PC-3 (cell line): ENCODE data around the gene UPK1A. TPM values are rescaled to one million over a fixed set of nuclear protein-coding genes. Genes with fewer than 3 reads are reported as not detected.
A peak's percentile ranks its signal among the peaks of the same experiment; 100 is the strongest.

Experiments
- ATAC-seq: fragments of 200-7000 bp; cut with Tn5 transposase; 2 replicates; pipeline ENCODE4 v1.9.1; 2020; ENCODE audit warnings: mild to moderate bottlenecking, moderate library complexity
- Bru-seq: library from RNA; stranded (reverse); fragments of 400-500 nt; gene quantifications from one replicate; lab custom pipeline; 2021; lab: Mats Ljungman, UMichigan
- BruChase-seq, 2 experiments: library from RNA; stranded (reverse); fragments of 400-500 nt; gene quantifications; one replicate each; lab custom pipeline; 2021; lab: Mats Ljungman, UMichigan
- BruUV-seq: library from RNA; stranded (reverse); fragments of 400-500 nt; replicated peaks from 2 replicates; lab custom pipeline; 2021; lab: Mats Ljungman, UMichigan
- CTCF ChIA-PET: fragments of 300-600 bp; sonication (Branson Sonifier 250); formaldehyde crosslinking; loops from one replicate; lab custom pipeline; 2022; ENCODE audit warnings: antibody characterized with exemption; lab: Charles Lee
- POLR2A ChIA-PET: fragments of 300-600 bp; sonication (Branson Sonifier 250); formaldehyde crosslinking; loops from one replicate; lab custom pipeline; 2022; ENCODE audit warnings: antibody characterized with exemption; ENCODE audit not compliant: unreplicated experiment; lab: Charles Lee
- DNase-seq: peaks from one replicate; pipeline ENCODE4 v3.0.0-alpha.2; 2015
- H2AFZ ChIP-seq: fragments of 300-600 bp; sonication (generic); 2 replicates; pipeline ENCODE4 v1.6.0; 2016; ENCODE audit warnings: antibody characterized with exemption, low read length
- H3F3A ChIP-seq: fragments of 300-600 bp; sonication (generic); one replicate; pipeline ENCODE4 v1.6.0; 2017; ENCODE audit warnings: antibody characterized with exemption, low read length, control low read depth, mild to moderate bottlenecking; ENCODE audit not compliant: unreplicated experiment
- H3K27ac ChIP-seq: fragments of 300-600 bp; sonication (generic); 2 replicates; pipeline ENCODE4 v1.5.1; 2016; ENCODE audit warnings: mild to moderate bottlenecking, low read length
- H3K27me3 ChIP-seq: fragments of 300-600 bp; sonication (generic); 2 replicates; pipeline ENCODE4 v1.6.1; 2016; ENCODE audit warnings: low read length, mixed read lengths
- H3K36me3 ChIP-seq: fragments of 300-600 bp; sonication (generic); 2 replicates; pipeline ENCODE4 v1.6.1; 2016; ENCODE audit warnings: low read depth, mixed run types, low read length, mixed read lengths
- H3K4me1 ChIP-seq: fragments of 300-600 bp; sonication (generic); 2 replicates; pipeline ENCODE4 v1.5.1; 2016; ENCODE audit warnings: low read length; ENCODE audit not compliant: insufficient read depth
- H3K4me2 ChIP-seq: fragments of 300-600 bp; sonication (generic); 2 replicates; pipeline ENCODE4 v1.6.0; 2016; ENCODE audit warnings: low read length
- H3K4me3 ChIP-seq: fragments of 300-600 bp; sonication (generic); 2 replicates; pipeline ENCODE4 v1.5.1; 2016; ENCODE audit warnings: mild to moderate bottlenecking, low read length, mixed read lengths
- H3K79me2 ChIP-seq: fragments of 300-600 bp; sonication (generic); 2 replicates; pipeline ENCODE4 v1.6.1; 2017; ENCODE audit warnings: low read length, mixed read lengths
- H3K9ac ChIP-seq: fragments of 300-600 bp; sonication (generic); 2 replicates; pipeline ENCODE4 v1.6.0; 2016; ENCODE audit warnings: mild to moderate bottlenecking, low read length
- H3K9me2 ChIP-seq: fragments of 300-600 bp; sonication (generic); replicated peaks from 2 replicates; pipeline ENCODE4 v1.6.1; 2016; ENCODE audit warnings: mixed run types, low read length, mixed read lengths
- H3K9me3 ChIP-seq: fragments of 300-600 bp; sonication (generic); 2 replicates; pipeline ENCODE4 v1.6.1; 2016; ENCODE audit warnings: low read length, mixed read lengths
- H4K20me1 ChIP-seq: fragments of 300-600 bp; sonication (generic); 2 replicates; pipeline ENCODE4 v1.6.1; 2016; ENCODE audit warnings: low read length, mixed read lengths
- CTCF ChIP-seq: fragments of 300-600 bp; sonication (generic); conservative IDR thresholded peaks from 2 replicates; pipeline ENCODE4 v1.5.1; 2017; ENCODE audit warnings: antibody characterized with exemption, low read depth, mild to moderate bottlenecking, low read length
- EZH2 ChIP-seq: fragments of 300-600 bp; sonication (generic); IDR thresholded peaks from one replicate; pipeline ENCODE4 v1.6.1; 2017; ENCODE audit warnings: antibody characterized with exemption, mild to moderate bottlenecking, low read length; ENCODE audit not compliant: unreplicated experiment
- EZH2phosphoT487 ChIP-seq: fragments of 300-600 bp; sonication (generic); IDR thresholded peaks from 2 replicates; pipeline ENCODE4 v1.6.1; 2018; ENCODE audit warnings: mild to moderate bottlenecking, antibody characterized with exemption, low read length, borderline replicate concordance
- intact Hi-C: fragments of 100-400 bp; cut with micrococcal nuclease; formaldehyde crosslinking; loops from 2 replicates; pipeline ENCODE4 v1.9.0; 2023
- long read RNA-seq: library from polyadenylated mRNA; unstranded; transcript quantifications from one replicate; pipeline ENCODE4 v2.0.0, GENCODE V29; 2021; ENCODE audit not compliant: unreplicated experiment
- total RNA-seq: library from RNA; depleted of rRNA; stranded (reverse); fragments of >200 nt; gene quantifications from 2 replicates; pipeline ENCODE4 v1.2.3, GENCODE V29; 2014; rRNA removed

Gene UPK1A
- total RNA-seq, result not detected in 2 replicates
- percentile 9 among the genes with signal in this experiment for Bru-seq, nascent RNA
- BruChase-seq, experiment 1, labeled RNA remaining after a 6-hour chase, result percentile 17 among the genes with signal in this experiment
- percentile 27 among the genes with signal in this experiment for BruChase-seq, experiment 2, labeled RNA remaining after a 2-hour chase
- long read RNA-seq, result 0 reads

GRCh38 chr19:35666251-35666913 is at the start of gene UPK1A:
TSS of gene UPK1A (plus strand) at chr19:35666517. CDS start at chr19:35666813, 296 bp downstream.
- Histone ChIP-seq H3K4me3 (no peak within 1 kb of the TSS), H4K20me1 (no peaks in the 10 kb centered on the region), H3K36me3 (no peaks in the 10 kb centered on the region), H3F3A (no peaks in the 10 kb centered on the region), H3K4me1 (no peaks in the 10 kb centered on the region), H3K79me2 (no peaks in the 10 kb centered on the region), H3K9me3 (no peaks in the 10 kb centered on the region), H3K9ac (no peak within 1 kb of the TSS), H3K9me2 (no peaks in the 10 kb centered on the region), H3K4me2 (no peak within 1 kb of the TSS), H3K27me3 (0 out of 2 replicates have a peak, but pooled peaks cover 4% of the 10 kb centered on the region), H2AFZ (no peak within 1 kb of the TSS), H3K27ac (no peak within 1 kb of the TSS)
- TF ChIP-seq CTCF (no peak), EZH2 (no peak), EZH2phosphoT487 (no peak)
- ChIA-PET CTCF (no interaction called here), POLR2A (no interaction called here)
- DNase-seq (no peak), ATAC-seq (no peak)
- intact Hi-C loops, result no loop called here
- BruUV-seq, result no TSS peak

- Histone ChIP-seq H3K4me2 (no peak overlapping the region), H3K9ac (no peak overlapping the region), H3K27ac (no peak overlapping the region), H3K27me3 (no peaks in the 10 kb centered on the region), H3K9me2 (no peaks in the 10 kb centered on the region), H3K4me1 (no peaks in the 10 kb centered on the region), H4K20me1 (no peaks in the 10 kb centered on the region), H3K36me3 (no peaks in the 10 kb centered on the region), H3F3A (no peaks in the 10 kb centered on the region), H2AFZ (no peak overlapping the region), H3K9me3 (no peaks in the 10 kb centered on the region), H3K4me3 (no peak overlapping the region), H3K79me2 (no peaks in the 10 kb centered on the region)
- POLR2A ChIA-PET, result no interaction called here
- DNase-seq, result no peak
- CTCF ChIA-PET, result no interaction called here
- intact Hi-C loops, result no loop called here
- TF ChIP-seq CTCF, result 0 out of 2 replicates have a peak, but pooled peaks have one; percentile 10
- TF ChIP-seq EZH2, result no peak
- ATAC-seq, result peak; percentile 37; the same call in 1 of the 2 replicates
- no TSS peak for BruUV-seq
Observed at GRCh38 chr19:35618857-35619256, 47.5 kb upstream of the UPK1A start.
